CD14-positive monocyte (primary cell): ENCODE results near the gene CSTPP1. TPM values are rescaled to one million over a fixed set of nuclear protein-coding genes. Genes with fewer than 3 reads are reported as not detected.

Experiments used
- DNase-seq, 3 donors: peaks; one replicate each; pipeline ENCODE4 v3.0.0-alpha.2; 2011 to 2022
- H2AFZ ChIP-seq: 2 replicates; pipeline ENCODE4 v1.6.0; 2012; ENCODE audit warnings: mild to moderate bottlenecking, low read depth, low read length, inconsistent platforms; ENCODE audit not compliant: insufficient read depth, poor library complexity, severe bottlenecking
- H3K27ac ChIP-seq, 2 donors: 1 replicate in 1 of 2; 2 replicates in 1 of 2; pipeline ENCODE4 v1.5.1; 2012 to 2013; ENCODE audit warnings: low read length in 2 of 2, control low read depth in 1 of 2, inconsistent platforms in 1 of 2, low read depth in 1 of 2, mild to moderate bottlenecking in 1 of 2
- H3K27me3 ChIP-seq, 2 donors: one replicate each; pipeline versions ENCODE4 v1.6.0 to v1.6.1; 2011 to 2013; ENCODE audit warnings: low read length in 2 of 2; ENCODE audit not compliant: control insufficient read depth in 2 of 2, insufficient read depth in 2 of 2
- H3K36me3 ChIP-seq, 2 donors: replicated peaks in 1 of 2; 1 replicate in 1 of 2; 2 replicates in 1 of 2; pipeline versions ENCODE4 v1.5.1 to v1.6.1; 2012 to 2013; ENCODE audit warnings: low read length in 2 of 2, control low read depth in 1 of 2, inconsistent platforms in 1 of 2, mild to moderate bottlenecking in 1 of 2; ENCODE audit not compliant: insufficient read depth in 2 of 2, control insufficient read depth in 1 of 2
- H3K4me1 ChIP-seq, 2 donors: 1 replicate in 1 of 2; 2 replicates in 1 of 2; pipeline versions ENCODE4 v1.5.1 to v1.6.1; 2012 to 2013; ENCODE audit warnings: low read length in 2 of 2, control low read depth in 1 of 2, inconsistent platforms in 1 of 2, mild to moderate bottlenecking in 1 of 2, moderate library complexity in 1 of 2; ENCODE audit not compliant: insufficient read depth in 2 of 2, control insufficient read depth in 1 of 2
- H3K4me2 ChIP-seq: replicated peaks from 2 replicates; pipeline ENCODE3; 2012; ENCODE audit warnings: low read length, moderate library complexity, mild to moderate bottlenecking; ENCODE audit not compliant: poor library complexity, severe bottlenecking; ENCODE audit errors: extremely low read depth
- H3K4me3 ChIP-seq, 3 experiments: fragments of 200-600 bp in 1 of 3; sonication (generic) in 1 of 3; replicated peaks in 1 of 3; 1 replicate in 2 of 3; 2 replicates in 1 of 3; pipeline ENCODE4 v1.5.1; 2011 to 2013; ENCODE audit warnings: low read length in 3 of 3, mild to moderate bottlenecking in 3 of 3, control low read depth in 2 of 3, low read depth in 2 of 3, inconsistent platforms in 1 of 3, moderate library complexity in 1 of 3
- H3K79me2 ChIP-seq: 2 replicates; pipeline ENCODE4 v1.6.0; 2012; ENCODE audit warnings: mild to moderate bottlenecking, control low read depth, inconsistent platforms, low read length, moderate library complexity; ENCODE audit not compliant: insufficient read depth
- H3K9ac ChIP-seq: 2 replicates; pipeline ENCODE4 v1.6.0; 2017; ENCODE audit warnings: low read length, mild to moderate bottlenecking; ENCODE audit not compliant: insufficient read depth, poor library complexity, severe bottlenecking
- H3K9me3 ChIP-seq, 2 donors: replicated peaks in 1 of 2; 1 replicate in 1 of 2; 2 replicates in 1 of 2; pipeline versions ENCODE4 v1.5.1 to v1.6.1; 2012 to 2013; ENCODE audit warnings: low read length in 2 of 2, control low read depth in 1 of 2; ENCODE audit not compliant: control insufficient read depth in 1 of 2, insufficient read depth in 1 of 2
- H4K20me1 ChIP-seq: 2 replicates; pipeline ENCODE4 v1.6.0; 2012; ENCODE audit warnings: mild to moderate bottlenecking, low read length, control low read depth, moderate library complexity; ENCODE audit not compliant: insufficient read depth
- H3K27ac Mint-ChIP-seq, 7 donors: one replicate each; pipeline ENCODE4 v1.8.0; 2020; ENCODE audit warnings: mild to moderate bottlenecking in 7 of 7, mixed read lengths in 7 of 7, moderate library complexity in 6 of 7, inconsistent platforms in 2 of 7
- H3K27me3 Mint-ChIP-seq, 3 donors: one replicate each; pipeline ENCODE4 v1.8.0; 2021 to 2022; ENCODE audit warnings: low read depth in 3 of 3, mild to moderate bottlenecking in 3 of 3, mixed read lengths in 3 of 3, moderate library complexity in 3 of 3, inconsistent platforms in 1 of 3
- H3K36me3 Mint-ChIP-seq, 2 donors: one replicate each; pipeline ENCODE4 v1.8.0; 2020; ENCODE audit warnings: mixed read lengths in 2 of 2, inconsistent platforms in 1 of 2, mild to moderate bottlenecking in 1 of 2
- H3K4me1 Mint-ChIP-seq: one replicate; pipeline ENCODE4 v1.8.0; 2020; ENCODE audit warnings: mild to moderate bottlenecking, mixed read lengths
- H3K4me3 Mint-ChIP-seq, 2 donors: one replicate each; pipeline ENCODE4 v1.8.0; 2020; ENCODE audit warnings: mild to moderate bottlenecking in 2 of 2, mixed read lengths in 2 of 2, moderate library complexity in 1 of 2
- H3K9me3 Mint-ChIP-seq, 7 donors: one replicate each; pipeline ENCODE4 v1.8.0; 2020 to 2022; ENCODE audit warnings: mixed read lengths in 7 of 7, mild to moderate bottlenecking in 6 of 7, moderate library complexity in 6 of 7, inconsistent platforms in 2 of 7
- WGBS: methylation state at CpG from one replicate; pipeline ENCODE4 v1.1.5; 2013; ENCODE audit warnings: missing lambda C conversion rate; ENCODE audit not compliant: insufficient coverage; 5-methylcytosine and 5-hydroxymethylcytosine counted together
- intact Hi-C, 2 donors: fragments of 100-400 bp; cut with micrococcal nuclease; formaldehyde crosslinking; loops; one replicate each; pipeline versions ENCODE4 v1.15.0 to v1.15.1; 2023
- polyA plus RNA-seq, 3 donors: library from polyadenylated mRNA; depleted of rRNA in 1 of 3; unstranded in 2 of 3; stranded (reverse) in 1 of 3; fragments of 300-500 nt in 2 of 3; fragments of >200 nt in 1 of 3; fragmentation: Illumina TruSeq in 2 of 3; gene quantifications; 1 replicate in 2 of 3; 2 replicates in 1 of 3; pipeline ENCODE4 v1.2.3, GENCODE V29; 2012 to 2021
- TF ChIP-seq, protein P1 (sequence below): fragments of 200-600 bp; IDR thresholded peaks from one replicate; pipeline ENCODE4 v1.8.0; 2022; ENCODE audit warnings: antibody characterized with exemption, mild to moderate bottlenecking

CSTPP1 gene
- polyA plus RNA-seq, 3 donors = 4.5 to 6.5 (median 5.9) TPM

DNA sequence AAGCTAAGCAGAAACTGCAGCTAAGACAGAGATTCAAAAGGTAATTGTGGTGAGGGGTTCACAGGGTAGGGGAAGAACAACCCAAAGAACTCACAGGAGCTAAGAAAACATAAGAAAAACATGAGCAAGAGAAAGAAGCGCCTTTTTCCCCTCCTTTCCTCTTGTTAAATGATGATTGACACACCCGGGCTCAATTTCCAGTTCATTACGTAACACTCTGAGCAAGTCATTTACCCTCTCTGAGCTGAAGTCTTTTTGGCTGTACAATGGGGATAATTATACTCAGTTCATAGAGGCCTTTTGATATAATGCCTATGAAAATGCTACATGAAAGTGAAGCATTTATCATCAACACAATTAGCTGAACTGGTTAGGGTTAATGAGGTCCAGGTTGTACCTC is 35.4 kb upstream of the CSTPP1 start:
- H3K27me3 ChIP-seq = peaks cover 0 to 3% of the 10 kb centered on the region in 2 donors
- no peaks in the 10 kb centered on the region for H3K36me3 ChIP-seq
- Mint-ChIP-seq H3K27ac (no peak overlapping the region), H3K4me3 (no peak overlapping the region), H3K36me3 (no peaks in the 10 kb centered on the region), H3K4me1 (peaks cover 3% of the 10 kb centered on the region), H3K27me3 (peaks cover 2 to 4% (median 4%) of the 10 kb centered on the region in 3 donors), H3K9me3 (no peaks in the 10 kb centered on the region)
- H2AFZ ChIP-seq = no peak overlapping the region
- H3K4me2 ChIP-seq = no peak overlapping the region
- intact Hi-C loops = no loop called here
- no peak for DNase-seq
- no peaks in the 10 kb centered on the region for H4K20me1 ChIP-seq
- no CpG with 5 or more reads among the region's 3 CpGs for WGBS
- H3K4me3 ChIP-seq = no peak overlapping the region
- no peaks in the 10 kb centered on the region for H3K4me1 ChIP-seq
- H3K79me2 ChIP-seq = no peaks in the 10 kb centered on the region
- TF ChIP-seq, protein P1, sequence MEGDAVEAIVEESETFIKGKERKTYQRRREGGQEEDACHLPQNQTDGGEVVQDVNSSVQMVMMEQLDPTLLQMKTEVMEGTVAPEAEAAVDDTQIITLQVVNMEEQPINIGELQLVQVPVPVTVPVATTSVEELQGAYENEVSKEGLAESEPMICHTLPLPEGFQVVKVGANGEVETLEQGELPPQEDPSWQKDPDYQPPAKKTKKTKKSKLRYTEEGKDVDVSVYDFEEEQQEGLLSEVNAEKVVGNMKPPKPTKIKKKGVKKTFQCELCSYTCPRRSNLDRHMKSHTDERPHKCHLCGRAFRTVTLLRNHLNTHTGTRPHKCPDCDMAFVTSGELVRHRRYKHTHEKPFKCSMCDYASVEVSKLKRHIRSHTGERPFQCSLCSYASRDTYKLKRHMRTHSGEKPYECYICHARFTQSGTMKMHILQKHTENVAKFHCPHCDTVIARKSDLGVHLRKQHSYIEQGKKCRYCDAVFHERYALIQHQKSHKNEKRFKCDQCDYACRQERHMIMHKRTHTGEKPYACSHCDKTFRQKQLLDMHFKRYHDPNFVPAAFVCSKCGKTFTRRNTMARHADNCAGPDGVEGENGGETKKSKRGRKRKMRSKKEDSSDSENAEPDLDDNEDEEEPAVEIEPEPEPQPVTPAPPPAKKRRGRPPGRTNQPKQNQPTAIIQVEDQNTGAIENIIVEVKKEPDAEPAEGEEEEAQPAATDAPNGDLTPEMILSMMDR = no peak
- no peaks in the 10 kb centered on the region for H3K9me3 ChIP-seq
- no peak overlapping the region for H3K9ac ChIP-seq
- no peak overlapping the region for H3K27ac ChIP-seq

DNA sequence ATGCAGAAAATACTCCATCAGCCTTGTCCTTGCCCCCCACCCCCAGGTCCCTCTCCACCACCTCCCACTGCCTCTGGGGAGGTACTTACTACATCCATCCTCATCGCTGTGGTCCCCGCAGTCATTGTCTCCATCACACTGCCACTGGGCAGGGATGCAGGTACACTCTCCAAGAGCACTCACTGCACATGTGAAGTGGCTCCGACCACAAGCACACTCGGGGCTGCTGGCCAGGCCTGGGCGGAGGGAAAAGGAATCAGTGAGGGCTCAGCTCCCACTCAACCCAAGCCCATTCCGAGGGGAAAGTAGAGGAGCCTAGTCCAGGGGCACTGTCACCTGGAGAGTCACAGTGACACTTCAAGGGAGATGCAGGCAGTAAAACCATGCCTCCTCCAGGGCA is 33.9 kb upstream of the CSTPP1 start:
- Mint-ChIP-seq H3K36me3 (no peaks in the 10 kb centered on the region), H3K9me3 (no peaks in the 10 kb centered on the region), H3K27ac (no peak overlapping the region), H3K4me1 (peaks cover 9% of the 10 kb centered on the region), H3K4me3 (no peak overlapping the region), H3K27me3 (peaks cover 6 to 9% (median 6%) of the 10 kb centered on the region in 3 donors)
- intact Hi-C loops = no loop called here
- no peak overlapping the region for H3K4me2 ChIP-seq
- no peaks in the 10 kb centered on the region for H4K20me1 ChIP-seq
- no peak overlapping the region for H3K27ac ChIP-seq
- WGBS = 92% methylated on average over 5 of the region's 6 CpGs
- H3K36me3 ChIP-seq = no peaks in the 10 kb centered on the region
- TF ChIP-seq, protein P1 = no peak
- H3K9me3 ChIP-seq = no peaks in the 10 kb centered on the region
- H2AFZ ChIP-seq = no peak overlapping the region
- H3K27me3 ChIP-seq = peaks cover 0 to 3% of the 10 kb centered on the region in 2 donors
- no peak overlapping the region for H3K9ac ChIP-seq
- H3K4me3 ChIP-seq = no peak overlapping the region
- no peak for DNase-seq
- no peaks in the 10 kb centered on the region for H3K79me2 ChIP-seq
- no peaks in the 10 kb centered on the region for H3K4me1 ChIP-seq
